Mammary epithelial cell (primary cell): Measurements from ENCODE around the gene DDX11.
"Not testable (repeated sequence)": the region's sequence is repeated elsewhere in the genome, so short reads cannot be mapped to it uniquely, and the experiment has no call there.

ENCODE experiments used
- EZH2 ChIP-seq: IDR thresholded peaks from 2 replicates; pipeline ENCODE4 v1.6.1; 2012; ENCODE audit warnings: low read length, inconsistent platforms, borderline replicate concordance
- TF ChIP-seq, protein P1 (sequence below), 2 donors: IDR thresholded peaks in 1 of 2; conservative IDR thresholded peaks in 1 of 2; 2 replicates each; pipeline ENCODE4 v1.5.1; 2011 to 2012; ENCODE audit warnings: inconsistent platforms in 2 of 2, low read length in 2 of 2, mild to moderate bottlenecking in 2 of 2, control low read depth in 1 of 2, low read depth in 1 of 2; ENCODE audit not compliant: insufficient read depth in 1 of 2; ENCODE audit errors: extremely low read depth in 1 of 2

DNA sequence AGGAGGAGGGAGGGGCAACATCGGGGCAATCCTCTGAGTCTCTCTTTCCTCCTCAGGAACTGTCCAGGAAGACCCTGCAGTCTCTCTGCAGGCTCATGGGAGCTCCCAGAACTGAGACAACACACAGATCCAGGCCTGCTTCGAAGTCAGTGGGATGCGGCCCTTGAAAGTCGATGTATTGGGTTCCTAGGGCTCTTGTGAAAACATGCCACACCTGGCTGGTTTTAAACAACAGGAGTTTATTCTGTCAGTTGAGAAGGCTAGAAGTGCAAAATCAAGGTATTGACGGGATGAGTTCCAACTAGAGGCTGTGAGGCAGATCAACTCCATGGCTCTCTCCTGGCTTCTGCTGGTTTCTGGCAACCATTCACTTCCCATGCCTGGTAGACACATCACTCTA is 36.6 kb downstream of the DDX11 start:
- TF ChIP-seq, protein P1, sequence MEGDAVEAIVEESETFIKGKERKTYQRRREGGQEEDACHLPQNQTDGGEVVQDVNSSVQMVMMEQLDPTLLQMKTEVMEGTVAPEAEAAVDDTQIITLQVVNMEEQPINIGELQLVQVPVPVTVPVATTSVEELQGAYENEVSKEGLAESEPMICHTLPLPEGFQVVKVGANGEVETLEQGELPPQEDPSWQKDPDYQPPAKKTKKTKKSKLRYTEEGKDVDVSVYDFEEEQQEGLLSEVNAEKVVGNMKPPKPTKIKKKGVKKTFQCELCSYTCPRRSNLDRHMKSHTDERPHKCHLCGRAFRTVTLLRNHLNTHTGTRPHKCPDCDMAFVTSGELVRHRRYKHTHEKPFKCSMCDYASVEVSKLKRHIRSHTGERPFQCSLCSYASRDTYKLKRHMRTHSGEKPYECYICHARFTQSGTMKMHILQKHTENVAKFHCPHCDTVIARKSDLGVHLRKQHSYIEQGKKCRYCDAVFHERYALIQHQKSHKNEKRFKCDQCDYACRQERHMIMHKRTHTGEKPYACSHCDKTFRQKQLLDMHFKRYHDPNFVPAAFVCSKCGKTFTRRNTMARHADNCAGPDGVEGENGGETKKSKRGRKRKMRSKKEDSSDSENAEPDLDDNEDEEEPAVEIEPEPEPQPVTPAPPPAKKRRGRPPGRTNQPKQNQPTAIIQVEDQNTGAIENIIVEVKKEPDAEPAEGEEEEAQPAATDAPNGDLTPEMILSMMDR (conservative IDR thresholded peaks at IDR 0.05 in 1 of 2, IDR thresholded peaks at IDR 0.05 in 1 of 2; ENCODE audit: extremely low read depth in 1 of 2, insufficient read depth in 1 of 2, low read depth in 1 of 2, low read length in 2 of 2) = not testable (repeated sequence)
- TF ChIP-seq EZH2 = not testable (repeated sequence)
